SKM-1 (cell line): ENCODE measurements around the gene NTHL1.

Experiments used
- DNase-seq: peaks from one replicate; lab custom pipeline; 2025; ENCODE audit not compliant: unreplicated experiment; lab: John Stamatoyannopoulos, UW

NTHL1 gene

DNA sequence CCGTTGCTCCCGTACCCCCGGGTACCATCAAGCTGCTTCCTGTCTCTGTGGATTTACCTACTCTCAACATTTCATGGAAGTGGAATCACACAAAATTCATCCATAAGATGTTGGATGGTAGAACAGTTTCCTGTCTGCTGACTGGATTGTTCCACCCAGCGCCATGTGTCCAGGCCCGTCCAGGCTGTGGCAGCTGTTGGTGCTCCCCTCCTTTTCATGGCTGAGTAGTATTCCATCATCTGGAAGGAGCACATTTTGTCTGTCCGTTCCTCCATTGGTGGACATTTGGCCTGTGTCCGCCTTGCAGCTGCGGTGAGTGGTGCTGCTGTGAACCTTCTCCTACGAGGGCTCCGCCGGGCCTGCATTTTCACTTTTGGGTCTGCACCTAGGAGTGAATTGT, 18.5 kb upstream of the NTHL1 start:
- no peak for DNase-seq

DNA sequence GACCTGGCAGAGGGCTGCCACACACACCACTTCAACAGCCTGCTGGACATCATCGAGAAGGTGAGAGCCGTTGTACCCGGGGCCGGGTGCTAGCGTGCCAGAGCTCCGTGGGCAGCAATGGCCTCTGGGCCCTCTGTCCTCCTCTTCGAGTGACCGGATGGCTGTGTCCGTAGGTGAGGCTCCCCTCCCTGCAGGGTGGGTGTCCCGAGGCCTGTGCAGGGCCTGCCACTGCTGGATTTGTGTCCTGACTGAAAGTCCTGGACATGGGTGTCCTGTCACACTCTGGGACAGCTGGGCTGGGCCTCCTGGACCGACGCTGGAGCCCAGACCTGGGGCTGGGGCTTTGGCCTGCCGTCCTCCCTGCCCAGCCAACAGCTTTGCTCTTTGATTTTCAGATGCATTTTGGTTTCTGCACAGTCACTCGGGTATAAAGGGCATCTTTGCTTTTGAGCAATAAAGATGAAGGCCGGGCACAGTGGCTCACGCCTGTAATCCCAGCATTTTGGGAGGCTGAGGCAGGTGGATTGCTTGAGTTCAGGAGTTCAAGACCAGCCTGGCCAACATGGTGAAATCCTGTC, 16.8 kb upstream of the NTHL1 start:
- no peak for DNase-seq

DNA sequence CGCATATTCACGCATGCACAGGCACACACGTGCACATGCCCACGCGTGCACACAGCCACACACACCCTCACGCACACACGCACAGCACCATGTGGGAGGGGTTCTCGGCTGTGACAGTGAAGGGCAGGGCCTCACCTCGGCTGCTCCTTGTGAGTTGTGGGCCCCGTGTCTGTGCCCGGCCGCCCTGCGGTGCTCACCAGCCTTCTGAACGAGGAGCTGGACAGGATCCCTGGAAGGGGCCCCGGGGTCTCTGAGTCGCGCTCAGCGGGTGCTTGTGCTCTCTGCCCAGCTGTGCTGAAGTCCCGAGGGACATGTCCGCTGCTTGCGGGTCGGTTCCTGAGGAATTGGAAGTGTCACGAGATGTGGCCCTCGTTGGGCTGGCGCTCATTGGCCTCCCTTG, 16.2 kb upstream of the NTHL1 start:
- no peak for DNase-seq

GRCh38 chr16:2062801-2063200, 15.2 kb upstream of the NTHL1 start:
- DNase-seq: no peak

DNA sequence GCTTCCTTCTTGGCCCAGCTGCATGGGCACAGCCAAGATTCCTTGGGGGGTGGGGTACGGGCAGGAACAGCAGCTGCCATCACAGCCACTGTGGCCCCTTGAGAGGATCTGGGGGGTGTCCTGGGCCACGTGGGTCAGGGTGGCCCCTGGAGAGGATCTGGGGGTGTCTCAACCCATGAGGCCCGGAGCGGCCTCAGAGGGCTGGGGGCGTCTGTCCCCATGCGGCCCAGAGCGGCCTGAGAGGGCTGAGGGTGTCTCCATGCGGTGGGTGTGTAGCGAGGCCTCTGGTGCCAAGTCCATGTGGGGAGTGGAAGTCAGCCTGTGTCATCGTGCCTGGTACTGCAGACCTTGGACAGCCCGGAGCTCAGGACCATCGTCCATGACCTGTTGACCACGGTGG, 13.9 kb upstream of the NTHL1 start:
- no peak for DNase-seq

DNA sequence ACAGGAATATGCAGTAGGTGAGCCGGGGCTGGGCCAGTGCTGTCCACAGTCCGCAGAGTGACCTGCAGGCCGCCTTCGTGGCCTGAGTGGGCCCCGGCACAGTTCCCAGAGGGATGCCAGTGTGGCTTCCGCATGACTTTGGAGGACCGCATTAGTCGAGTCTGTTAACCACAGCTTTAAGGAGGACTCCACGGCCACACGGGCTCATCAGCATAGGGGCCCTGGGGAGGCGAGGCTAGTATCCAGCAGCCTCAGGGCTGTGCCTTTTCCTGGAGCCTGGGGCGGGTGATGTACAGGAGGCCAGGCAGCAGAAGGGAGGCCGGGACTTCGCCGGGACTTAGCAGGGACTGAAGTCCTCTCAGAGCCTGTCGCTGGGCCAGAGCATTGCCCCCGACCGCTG, 13.4 kb upstream of the NTHL1 start:
- no peak for DNase-seq

GRCh38 chr16:2060346-2060745, 12.7 kb upstream of the NTHL1 start:
- no peak for DNase-seq

DNA sequence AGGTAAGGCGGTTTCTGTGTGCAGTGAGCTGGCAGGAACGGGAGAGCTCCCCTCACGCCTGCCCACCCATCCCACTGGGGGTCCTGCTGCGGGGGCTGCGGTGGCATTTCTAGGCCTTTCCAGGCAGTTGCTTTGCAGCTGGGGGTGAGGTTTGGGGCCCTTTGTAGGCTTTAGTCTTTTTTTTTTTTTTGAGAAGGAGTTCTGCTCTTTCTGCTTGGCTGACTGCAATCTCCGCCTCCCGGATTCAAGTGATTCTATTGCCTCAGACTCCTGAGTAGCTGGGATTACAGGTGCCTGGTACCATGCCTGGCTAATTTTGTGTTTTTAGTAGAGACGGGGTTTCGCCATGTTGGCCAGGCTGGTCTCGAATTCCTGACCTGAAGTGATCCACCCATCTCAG, 11.2 kb upstream of the NTHL1 start:
- DNase-seq: no peak

DNA sequence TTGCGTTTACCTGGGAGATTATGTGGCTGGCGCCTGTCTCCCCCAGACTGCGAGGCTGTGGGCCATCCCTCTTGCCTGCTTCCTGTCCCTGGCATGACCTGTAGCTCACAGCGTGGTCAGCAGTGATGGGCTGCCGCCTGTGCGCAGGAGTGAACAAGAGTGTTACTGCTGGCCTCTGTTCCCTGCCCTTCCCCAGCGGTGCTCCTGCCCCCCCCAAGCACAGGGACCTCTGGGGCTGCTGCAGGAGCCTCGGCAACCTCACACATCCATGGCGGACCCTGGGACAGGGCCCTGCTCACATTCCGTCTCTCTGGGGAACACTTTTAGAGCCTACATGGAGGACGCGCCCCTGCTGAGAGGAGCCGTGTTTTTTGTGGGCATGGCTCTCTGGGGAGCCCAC, 10.8 kb upstream of the NTHL1 start:
- no peak for DNase-seq

GRCh38 chr16:2057438-2057837, 9.8 kb upstream of the NTHL1 start:
- DNase-seq: no peak

DNA sequence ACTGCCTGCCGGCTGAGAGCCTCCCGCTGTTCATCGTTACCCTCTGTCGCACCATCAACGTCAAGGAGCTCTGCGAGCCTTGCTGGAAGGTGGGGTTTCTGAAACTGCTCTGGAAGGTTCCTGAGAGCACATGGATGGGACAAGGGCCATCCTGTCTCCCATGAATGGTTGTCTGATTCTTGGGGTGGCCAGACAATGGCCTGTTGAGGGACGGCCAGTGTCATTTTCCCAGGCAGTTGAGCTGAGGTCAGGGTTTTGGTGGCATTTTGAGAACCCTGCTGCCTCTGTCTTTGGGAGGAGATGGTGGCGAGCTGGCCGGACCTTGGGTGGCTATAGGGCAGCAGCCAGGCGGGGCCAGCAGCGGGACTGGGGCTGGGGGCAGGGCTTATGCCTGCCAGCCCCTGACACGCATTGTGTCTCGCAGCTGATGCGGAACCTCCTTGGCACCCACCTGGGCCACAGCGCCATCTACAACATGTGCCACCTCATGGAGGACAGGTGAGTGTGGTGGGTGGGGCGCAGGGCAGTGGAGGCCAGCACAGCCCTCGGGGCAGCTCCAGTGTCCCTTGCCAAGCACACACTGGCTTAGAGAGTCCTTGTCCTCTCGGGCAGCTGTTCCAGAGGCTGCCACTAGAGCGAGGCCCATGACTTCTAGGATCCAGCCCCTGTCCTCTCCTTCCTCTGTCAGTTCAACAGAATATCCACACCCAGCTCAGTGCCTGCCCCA, 9.2 kb upstream of the NTHL1 start:
- DNase-seq: no peak

DNA sequence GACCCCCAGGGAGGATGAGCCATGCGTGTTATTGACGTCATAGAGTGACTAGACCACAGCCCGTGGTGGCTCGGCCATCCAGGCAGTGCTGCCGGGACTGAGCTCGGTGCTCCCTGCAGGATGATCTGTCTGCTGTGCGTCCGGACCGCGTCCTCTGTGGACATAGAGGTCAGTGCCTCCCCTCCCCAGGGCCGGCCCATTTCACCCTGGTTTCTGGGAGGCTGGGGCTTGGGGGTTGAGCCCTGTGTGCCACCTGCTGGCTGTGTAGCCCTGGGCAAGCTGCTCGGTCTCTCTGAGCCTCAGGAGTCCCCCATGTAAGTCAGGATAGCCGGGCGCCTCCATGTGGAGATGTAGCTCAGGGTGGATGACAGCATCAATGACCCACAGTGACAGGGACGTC, 8.4 kb upstream of the NTHL1 start:
- DNase-seq: no peak

GRCh38 chr16:2054543-2055245, 7.1 kb upstream of the NTHL1 start:
- no peak for DNase-seq

DNA sequence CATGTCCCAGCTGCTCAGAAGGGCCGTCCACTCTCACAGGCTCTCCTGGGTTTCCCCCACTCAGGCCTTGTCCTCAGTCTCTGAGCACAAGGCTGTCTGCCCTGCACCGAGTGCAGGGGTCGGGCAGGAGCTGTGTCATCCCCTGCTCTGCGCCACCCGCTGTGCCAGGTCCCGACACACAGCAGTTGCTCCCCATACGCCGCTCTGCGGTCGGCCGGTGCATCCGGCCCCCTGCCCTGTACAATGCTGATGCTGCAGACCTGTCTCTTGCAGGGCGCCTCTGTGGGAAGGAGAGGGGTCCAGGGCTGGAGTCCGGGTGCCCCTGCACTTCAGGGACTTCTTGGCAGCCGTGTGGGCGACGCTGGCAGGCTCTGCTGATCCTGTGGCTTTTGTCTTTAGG, 6.3 kb upstream of the NTHL1 start:
- no peak for DNase-seq

DNA sequence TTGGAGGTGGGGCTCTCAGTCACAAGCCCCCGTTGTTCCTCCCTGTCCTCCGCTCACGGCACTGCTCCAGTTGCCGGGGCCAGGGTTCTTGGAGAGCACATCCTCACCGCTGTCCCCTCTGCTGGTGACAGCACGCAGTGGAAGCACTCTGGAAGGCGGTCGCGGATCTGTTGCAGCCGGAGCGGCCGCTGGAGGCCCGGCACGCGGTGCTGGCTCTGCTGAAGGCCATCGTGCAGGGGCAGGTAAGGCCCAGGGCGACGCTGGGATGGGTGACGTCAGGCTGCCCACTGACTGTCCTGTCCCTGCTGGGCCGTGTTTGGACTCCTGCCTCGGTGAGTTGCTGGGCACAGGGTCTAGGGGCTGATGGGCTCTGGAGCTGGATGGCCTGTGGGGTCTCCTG, 5.6 kb upstream of the NTHL1 start:
- DNase-seq: no peak

DNA sequence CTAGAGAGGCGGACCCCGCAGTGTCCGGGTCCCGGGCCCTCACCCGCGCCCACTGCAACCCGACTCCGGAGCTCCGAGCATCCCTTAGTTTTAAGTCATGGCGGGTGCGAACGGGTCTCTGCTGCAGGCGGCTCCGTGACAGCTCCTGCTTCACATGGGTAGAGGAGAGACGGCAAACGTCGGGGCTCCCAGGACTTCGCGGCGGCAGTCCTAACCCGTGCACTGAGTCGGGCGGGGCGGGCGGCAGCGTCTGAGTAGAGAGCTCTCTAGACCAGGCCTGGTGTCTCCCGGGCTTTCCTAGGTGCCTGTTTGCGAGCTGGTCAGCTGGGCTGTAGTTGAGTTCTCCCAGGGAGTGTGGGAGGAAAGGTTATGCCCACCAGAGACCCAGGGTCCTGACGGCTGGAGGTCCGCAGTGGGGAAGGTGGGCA, 496 bp upstream of the NTHL1 start:
- DNase-seq: no peak

DNA sequence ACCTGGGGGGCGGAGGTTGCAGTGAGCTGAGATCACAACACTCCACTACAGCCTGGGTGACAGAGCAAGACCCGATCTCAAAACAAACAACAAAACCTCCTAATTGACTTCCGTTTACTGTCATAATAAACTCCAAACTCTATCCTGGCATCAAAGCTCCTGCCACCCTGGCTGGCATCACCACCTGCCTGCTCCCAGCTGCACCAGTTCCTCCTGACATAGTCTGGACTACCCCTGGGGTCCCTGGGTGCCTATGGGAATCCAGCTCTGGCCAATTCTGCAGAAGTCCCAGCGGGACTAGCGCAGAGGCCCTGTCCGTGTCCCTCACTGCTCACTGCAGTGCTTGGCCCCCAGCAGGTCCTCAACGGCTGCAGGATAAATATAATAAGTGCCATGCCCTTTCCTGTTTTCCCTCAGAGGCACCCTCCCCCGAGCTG, 723 bp downstream of the NTHL1 start:
- no peak for DNase-seq

- DNase-seq: no peak
Measured at GRCh38 chr16:2045965-2046892, 1.4 kb downstream of the NTHL1 start.

DNA sequence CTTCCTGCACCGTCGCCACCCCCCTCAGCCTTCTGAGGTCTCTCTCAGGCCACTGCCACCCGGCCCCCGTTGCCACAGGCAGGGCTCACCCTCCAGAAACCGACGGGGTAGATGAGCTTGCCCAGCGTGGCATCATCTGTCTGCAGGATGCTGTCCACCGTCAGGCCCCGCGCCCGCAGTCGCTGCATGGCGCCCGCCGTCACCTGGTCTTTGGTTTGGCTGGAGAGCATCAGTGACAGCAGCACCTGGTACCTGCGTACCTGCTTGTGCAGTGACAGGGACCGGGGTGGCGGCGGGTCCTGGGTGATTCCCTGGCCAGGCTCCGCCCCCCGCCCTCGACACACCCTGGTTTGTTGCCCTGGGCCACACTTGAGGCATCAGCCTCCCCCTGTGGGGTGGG, 3.1 kb downstream of the NTHL1 start:
- DNase-seq: no peak

DNA sequence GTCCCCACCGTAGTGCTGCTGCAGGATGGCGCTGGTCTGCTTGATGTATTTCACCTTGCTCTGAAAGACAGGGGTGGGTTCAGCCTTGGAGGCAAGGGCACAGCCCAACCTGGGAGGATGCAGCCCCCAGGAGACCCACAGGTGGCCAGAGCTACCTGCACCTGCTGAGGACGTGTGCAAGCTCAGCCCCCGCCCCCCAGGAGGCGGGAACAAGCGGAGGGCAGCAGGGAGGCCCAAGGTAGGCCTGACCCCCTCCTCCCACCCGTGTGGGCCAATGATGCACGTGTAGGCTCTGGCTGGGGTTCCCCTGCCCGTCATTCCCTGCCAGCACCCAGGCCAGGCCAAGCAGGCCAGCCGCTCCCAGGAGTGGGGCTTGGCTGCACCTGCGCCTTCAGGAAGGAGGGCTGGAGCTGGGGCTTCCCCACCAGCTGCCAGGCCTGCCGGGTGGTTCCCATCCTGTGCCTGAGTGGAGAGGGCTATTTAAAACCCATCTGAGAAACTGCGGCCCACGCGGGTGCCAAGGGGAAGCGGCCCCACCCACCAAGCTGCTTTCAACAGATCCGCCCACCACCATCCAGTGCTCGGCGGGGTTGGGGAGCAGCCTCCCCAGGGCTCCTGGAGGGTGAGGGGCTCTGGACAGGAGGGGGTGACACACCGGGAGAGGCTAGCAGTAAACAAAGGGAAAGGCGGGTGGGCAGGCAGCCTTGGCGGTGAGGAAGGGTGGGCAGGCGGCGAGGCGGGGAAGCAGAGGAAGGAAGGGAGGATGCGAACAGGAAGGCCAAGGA, 3.8 kb downstream of the NTHL1 start:
- no peak for DNase-seq
